ENCODE measurements around the gene IMMP2L. TPM values are rescaled to one million over a fixed set of nuclear protein-coding genes. Genes with fewer than 3 reads are reported as not detected.

Gene IMMP2L
- total and polyA plus RNA-seq, 2 of the 8 experiments (the other 6 are each of a cell fraction or from before 2014, with no cell fraction given): 2.3 to 10.1 TPM

- CTCF ChIA-PET (ENCODE audit: partially characterized antibody): no interaction called here
- Histone ChIP-seq H3K23me2 (ENCODE audit: low read depth, low read length) (no peaks in the 10 kb centered on the region), H3K23ac (ENCODE audit: insufficient read length) (no peak overlapping the region), H3K14ac (ENCODE audit: insufficient read length) (no peak overlapping the region), H3K9ac (replicated peaks in 1 of 4; ENCODE audit: extremely low read depth in 1 of 4, low read depth in 3 of 4, low read length in 3 of 4) (no peak overlapping the region), H2BK20ac (ENCODE audit: low read length) (no peak overlapping the region), H3K56ac (replicated peaks; ENCODE audit: insufficient read length, low read depth, low read length) (no peak overlapping the region), H2BK15ac (ENCODE audit: low read length) (no peak overlapping the region), H3K27me3 (replicated peaks in 1 of 4; ENCODE audit: control insufficient read depth in 3 of 4, extremely low read depth in 1 of 4, insufficient read depth in 3 of 4, low read length in 3 of 4) (no peaks in the 10 kb centered on the region), H3K4ac (replicated peaks; ENCODE audit: insufficient read length, low read depth, low read length) (no peak overlapping the region), H2AK5ac (ENCODE audit: low read depth, low read length) (no peak overlapping the region), H4K8ac (ENCODE audit: extremely low read depth, insufficient read depth, low read length) (no peak overlapping the region), H3K79me2 (ENCODE audit: control insufficient read depth in 1 of 2, insufficient read depth in 2 of 2, low read length in 2 of 2) (no peaks in the 10 kb centered on the region), H4K20me1 (replicated peaks in 1 of 2; ENCODE audit: control insufficient read depth in 1 of 2, insufficient read depth in 2 of 2, low read length in 2 of 2) (no peaks in the 10 kb centered on the region), H4K5ac (ENCODE audit: insufficient read length, low read depth, low read length) (no peak overlapping the region), H3K79me1 (ENCODE audit: low read depth, low read length) (no peaks in the 10 kb centered on the region), H3K27ac (ENCODE audit: low read depth, low read length) (no peak overlapping the region), H3K4me3 (ENCODE audit: extremely low read depth in 1 of 4, insufficient read depth in 2 of 4, low read depth in 3 of 4, low read length in 4 of 4) (no peak overlapping the region), H3K18ac (ENCODE audit: extremely low read depth, low read length) (no peak overlapping the region), H3K9me3 (ENCODE audit: insufficient read depth in 2 of 2, low read depth in 1 of 2, low read length in 1 of 2) (no peaks in the 10 kb centered on the region), H2BK5ac (ENCODE audit: low read depth, low read length) (no peak overlapping the region), H3K4me1 (replicated peaks in 1 of 4; ENCODE audit: control insufficient read depth in 3 of 4, insufficient read depth in 4 of 4, low read length in 3 of 4) (peaks cover 0 to 5% (median 0%) of the 10 kb centered on the region in 4 experiments; a peak in 1 of 7 replicates), H3K4me2 (ENCODE audit: insufficient read depth in 1 of 2, low read depth in 2 of 2, low read length in 2 of 2) (no peak overlapping the region), H3K36me3 (ENCODE audit: control insufficient read depth in 2 of 4, insufficient read depth in 4 of 4, low read length in 3 of 4) (no peaks in the 10 kb centered on the region), H2BK12ac (ENCODE audit: low read depth, low read length) (no peak overlapping the region), H2AFZ (ENCODE audit: low read length) (no peak overlapping the region), H4K91ac (replicated peaks; ENCODE audit: insufficient read length, low read length) (no peak overlapping the region), H2BK120ac (replicated peaks; ENCODE audit: low read depth, low read length) (no peak overlapping the region)
- 82% methylated on average over 2 of the region's 2 CpGs; no CpG with 5 or more reads in 1 of the 2 experiments for WGBS, 2 experiments (ENCODE audit: extremely low coverage in 1 of 2, insufficient coverage in 1 of 2, insufficient read length in 1 of 2, insufficient replicate concordance in 2 of 2, low coverage in 1 of 2, low lambda C conversion rate in 2 of 2, missing lambda C conversion rate in 1 of 2)
- POLR2A ChIA-PET (ENCODE audit: partially characterized antibody): no interaction called here
- DNase-seq (ENCODE audit: low read depth in 1 of 2, low spot score in 2 of 2) (no peak), FAIRE-seq (no peak)
- TF ChIP-seq POU5F1 (IDR thresholded peaks at IDR 0.05; ENCODE audit: low read depth, low read length) (no peak), SAP30 (IDR thresholded peaks at IDR 0.05; ENCODE audit: insufficient read depth, insufficient replicate concordance, low read length) (no peak), CBX8 (IDR thresholded peaks at IDR 0.05; ENCODE audit: borderline replicate concordance, low read depth, low read length) (no peak), TAF1 (IDR thresholded peaks at IDR 0.05; ENCODE audit: low read depth, low read length) (no peak), GTF2F1 (IDR thresholded peaks at IDR 0.05; ENCODE audit: borderline replicate concordance, low read depth, low read length) (no peak), SUZ12 (IDR thresholded peaks at IDR 0.05; ENCODE audit: low read length) (no peak), TBP (IDR thresholded peaks at IDR 0.05; ENCODE audit: low read depth, low read length) (no peak), CBX5 (IDR thresholded peaks at IDR 0.05; ENCODE audit: low read depth, low read length) (no peak), EZH2 (IDR thresholded peaks at IDR 0.05; ENCODE audit: low read depth, low read length, severe bottlenecking) (no peak), POLR2A (IDR thresholded peaks at IDR 0.05; ENCODE audit: control extremely low read depth in 1 of 2, low read depth in 2 of 2, low read length in 2 of 2) (no peak), TEAD4 (IDR thresholded peaks at IDR 0.05; ENCODE audit: low read depth, low read length) (no peak), CHD1 (IDR thresholded peaks at IDR 0.05; ENCODE audit: low read depth, low read length) (no peak), HDAC6 (IDR thresholded peaks at IDR 0.05; ENCODE audit: low read depth, low read length) (no peak), SIX5 (IDR thresholded peaks at IDR 0.05; ENCODE audit: low read depth, low read length) (no peak), SP1 (IDR thresholded peaks at IDR 0.05; ENCODE audit: low read depth, low read length) (no peak), ASH2L (IDR thresholded peaks at IDR 0.05; ENCODE audit: low read length) (no peak), PHF8 (conservative IDR thresholded peaks at IDR 0.05; ENCODE audit: low read depth, low read length) (no peak)
These were observed 748.3 kb downstream of the IMMP2L start for GRCh38 chr7:110813986-110814385.

All from H1 (cell line).